Stimulated activated CD8-positive, alpha-beta memory T cell treated with anti-CD3 and anti-CD28 coated beads, Interleukin-2, amount 100 ng/mL, for 1 hour (primary cell): Measurements from ENCODE around the gene ENTPD5.
"Not testable (repeated sequence)": the region's sequence is repeated elsewhere in the genome, so short reads cannot be mapped to it uniquely, and the experiment has no call there.

Experiments
- DNase-seq, 2 donors: peaks; one replicate each; pipeline ENCODE4 v3.0.0-alpha.2; 2020; ENCODE audit warnings: low read depth in 2 of 2

Gene ENTPD5

GRCh38 chr14:74005664-74006063 is 13.4 kb downstream of the ENTPD5 start:
- not testable (repeated sequence) for DNase-seq

DNA sequence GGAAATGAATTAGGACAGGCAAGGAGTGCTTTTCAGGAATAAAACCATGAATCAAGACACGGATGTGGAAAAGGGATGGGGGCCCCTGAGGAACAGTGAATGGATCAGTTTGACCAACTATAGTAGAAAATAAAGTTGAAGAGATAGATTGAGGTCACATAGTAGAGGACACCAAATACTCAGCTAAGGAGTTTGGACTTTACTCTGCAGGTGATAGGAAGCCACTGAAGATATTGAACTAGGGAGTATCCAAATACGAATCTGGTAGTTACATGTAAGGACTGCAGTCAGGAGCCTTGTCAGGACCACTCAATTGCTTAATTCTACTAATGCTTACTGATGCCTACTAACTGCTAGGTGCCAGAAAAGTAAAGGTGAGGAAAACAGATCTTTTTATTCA is 20.4 kb downstream of the ENTPD5 start:
- no peak for DNase-seq

GRCh38 chr14:73997944-73998447 is 21.1 kb downstream of the ENTPD5 start:
- no peak for DNase-seq

DNA sequence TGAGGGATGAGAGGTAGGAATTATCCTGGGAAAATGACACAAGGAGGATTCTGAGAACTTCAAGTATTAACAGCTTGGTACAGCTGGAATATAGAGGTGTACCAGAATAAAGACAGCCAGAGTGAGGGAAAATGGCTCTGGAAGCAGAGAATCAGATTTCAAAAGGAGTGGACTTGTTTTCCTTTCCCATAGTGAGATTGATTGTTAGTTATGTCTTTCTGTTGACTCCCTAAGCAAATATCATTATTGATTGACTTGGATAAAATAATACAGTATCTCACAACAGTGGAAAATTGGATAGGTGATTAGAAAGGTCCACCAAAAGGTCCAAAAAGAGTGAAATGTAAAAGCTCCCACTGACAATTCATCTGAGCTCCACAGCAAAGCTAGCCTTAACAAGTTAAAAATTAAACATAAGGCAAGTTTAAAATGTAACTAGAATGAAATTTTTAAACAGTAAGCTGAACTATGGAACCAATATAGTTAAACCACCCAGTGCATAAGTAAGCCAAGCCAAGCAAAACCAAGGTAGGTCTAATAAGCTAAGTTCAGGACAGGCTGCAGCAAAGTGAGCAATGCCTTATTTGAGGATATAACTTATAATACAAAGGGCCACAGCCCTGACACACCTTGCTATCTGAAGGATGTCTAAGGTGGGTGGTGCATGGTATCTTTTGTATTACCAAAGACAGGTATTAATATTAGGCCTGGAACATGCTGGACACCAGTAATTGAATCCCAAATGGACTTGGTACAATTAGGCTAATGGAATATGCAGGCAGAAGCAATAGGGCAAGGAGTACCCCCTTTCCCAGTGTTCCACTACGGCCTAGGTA is 21.8 kb downstream of the ENTPD5 start:
- no peak for DNase-seq

GRCh38 chr14:73996731-73997107 is 22.4 kb downstream of the ENTPD5 start:
- DNase-seq = no peak

- no peak for DNase-seq
Measured at GRCh38 chr14:73995977-73996378, 23.1 kb downstream of the ENTPD5 start.

DNA sequence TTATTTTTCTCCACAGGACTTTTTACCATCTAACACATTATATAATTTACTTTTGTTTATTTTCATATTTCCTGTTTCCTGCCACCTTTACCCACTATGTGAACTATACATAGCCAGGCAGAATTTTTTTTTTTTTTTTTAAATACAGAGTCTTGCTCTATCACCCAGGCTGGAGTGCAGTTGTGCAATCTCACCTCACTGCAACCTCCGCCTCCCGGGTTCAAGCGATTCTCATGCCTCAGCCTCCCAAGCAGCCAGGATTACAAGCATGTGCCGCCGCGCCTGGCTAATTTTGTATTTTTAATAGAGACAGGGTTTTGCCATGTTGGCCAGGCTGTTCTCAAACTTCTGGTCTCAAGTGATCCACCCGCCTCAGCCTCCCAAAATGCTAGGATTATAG is 24.2 kb downstream of the ENTPD5 start:
- not testable (repeated sequence) for DNase-seq

- DNase-seq = no peak
Measured at GRCh38 chr14:73991092-73991491, 28.0 kb downstream of the ENTPD5 start.

DNA sequence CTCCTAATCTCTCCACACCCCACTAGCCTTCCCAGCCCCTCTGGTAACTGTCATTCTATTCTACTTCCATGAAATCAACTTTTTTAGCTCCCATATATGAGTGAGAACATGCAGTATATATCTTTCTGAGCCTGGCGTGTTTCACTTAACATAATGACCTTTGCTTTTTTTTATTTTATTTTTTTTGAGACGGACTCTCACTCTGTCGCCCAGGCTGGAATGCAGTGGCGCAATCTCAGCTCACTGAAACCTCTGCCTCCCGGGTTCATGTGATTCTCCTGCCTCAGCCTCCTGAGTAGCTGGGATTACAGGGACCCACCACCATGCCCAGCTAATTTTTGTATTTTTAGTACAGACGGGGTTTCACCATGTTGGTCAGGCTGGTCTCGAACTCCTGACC is 30.4 kb downstream of the ENTPD5 start:
- DNase-seq = not testable (repeated sequence)

GRCh38 chr14:73988065-73988464 is 31.0 kb downstream of the ENTPD5 start:
- no peak for DNase-seq

- DNase-seq = no peak
Measured at GRCh38 chr14:73977896-73978295, 41.2 kb downstream of the ENTPD5 start.

DNA sequence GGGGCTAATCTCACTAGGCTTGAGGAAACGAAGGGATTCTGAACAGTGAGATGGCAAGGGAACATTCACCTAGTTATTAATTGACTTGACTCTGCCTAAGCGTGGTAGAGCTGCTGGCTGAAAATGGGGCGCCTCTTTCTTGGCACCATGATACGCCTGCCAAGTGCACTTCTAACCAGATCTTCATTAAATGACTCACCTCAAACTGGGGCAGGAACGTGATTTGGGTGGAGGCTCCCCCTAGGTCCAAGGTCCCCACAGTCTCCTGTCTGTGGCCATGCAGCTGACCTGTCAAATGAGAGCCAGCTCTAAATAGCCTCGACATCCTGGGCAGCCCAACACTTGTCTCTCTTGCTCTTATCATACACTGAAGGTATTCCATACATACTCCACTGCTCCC is 43.0 kb downstream of the ENTPD5 start:
- DNase-seq = no peak

- no peak for DNase-seq
Measured at GRCh38 chr14:73973497-73973896, 45.6 kb downstream of the ENTPD5 start.

GRCh38 chr14:73968885-73969284 is 50.2 kb downstream of the ENTPD5 start:
- DNase-seq = no peak

DNA sequence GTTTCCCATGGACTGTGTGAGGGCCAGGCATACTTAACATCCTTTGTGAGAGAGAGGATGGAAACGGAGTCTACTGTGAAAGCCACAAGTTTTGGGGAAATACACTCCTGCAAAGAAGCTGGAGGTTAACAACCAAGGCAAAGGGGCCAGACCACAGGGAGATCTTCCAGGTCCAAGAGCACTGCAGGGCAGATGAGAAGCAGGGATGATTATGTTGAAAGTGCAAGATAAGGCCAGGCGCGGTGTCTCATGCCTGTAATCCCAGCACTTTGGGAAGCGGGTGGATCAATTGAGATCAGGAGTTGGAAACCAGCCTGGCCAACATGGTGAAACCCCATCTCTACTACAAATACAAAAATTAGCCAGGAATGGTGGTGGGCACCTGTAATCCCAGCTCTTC is 53.9 kb downstream of the ENTPD5 start:
- no peak for DNase-seq

DNA sequence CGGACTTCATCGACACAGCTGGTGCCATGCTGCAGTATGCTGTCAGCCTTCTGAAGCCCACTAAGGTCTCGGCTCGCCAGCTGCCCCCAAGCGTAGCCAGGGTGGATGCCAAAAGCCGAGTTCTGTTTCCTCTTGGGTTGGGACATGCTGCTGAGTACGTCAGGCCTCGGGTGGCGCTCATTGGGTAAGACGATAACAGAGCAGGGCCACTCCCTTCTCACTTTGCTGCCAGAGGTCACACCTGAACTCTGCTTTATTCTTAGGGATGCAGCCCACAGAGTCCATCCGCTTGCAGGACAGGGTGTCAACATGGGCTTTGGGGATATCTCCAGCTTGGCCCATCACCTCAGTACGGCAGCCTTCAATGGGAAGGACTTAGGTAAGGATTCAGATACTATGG is 57.9 kb downstream of the ENTPD5 start:
- no peak for DNase-seq

GRCh38 chr14:73958591-73958990 is 60.5 kb downstream of the ENTPD5 start:
- no peak for DNase-seq

- DNase-seq = no peak
Measured at GRCh38 chr14:73955674-73956073, 63.4 kb downstream of the ENTPD5 start.

DNA sequence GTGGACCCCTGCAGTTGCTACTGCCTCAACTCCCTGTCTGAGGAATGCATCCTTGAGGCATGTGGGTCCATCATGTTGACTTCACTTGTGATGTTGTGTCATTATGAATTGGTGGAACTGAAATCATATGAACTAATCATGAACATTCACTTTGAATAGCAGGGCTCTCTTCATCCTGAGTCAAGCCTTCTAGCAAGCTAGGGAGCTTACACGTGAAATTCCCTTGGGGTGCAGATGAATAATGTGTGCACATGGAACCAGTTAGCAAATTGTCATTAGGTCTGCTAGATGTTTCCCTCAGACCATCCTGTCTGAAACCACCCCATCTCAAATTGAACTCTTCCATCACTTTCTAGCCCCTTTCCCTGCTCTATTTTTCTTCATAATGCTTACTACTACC is 65.4 kb downstream of the ENTPD5 start:
- DNase-seq = no peak

GRCh38 chr14:73949752-73950734 is 69.0 kb downstream of the ENTPD5 start, which contains the start of the genes COQ6 and FAM161B:
COQ6 (plus strand) TSS chr14:73950302; CDS start chr14:73950333, 31 bp downstream.
FAM161B (minus strand) TSS chr14:73950094; CDS start chr14:73950026, 68 bp downstream.
- DNase-seq = peak; percentile 75 to 79

DNA sequence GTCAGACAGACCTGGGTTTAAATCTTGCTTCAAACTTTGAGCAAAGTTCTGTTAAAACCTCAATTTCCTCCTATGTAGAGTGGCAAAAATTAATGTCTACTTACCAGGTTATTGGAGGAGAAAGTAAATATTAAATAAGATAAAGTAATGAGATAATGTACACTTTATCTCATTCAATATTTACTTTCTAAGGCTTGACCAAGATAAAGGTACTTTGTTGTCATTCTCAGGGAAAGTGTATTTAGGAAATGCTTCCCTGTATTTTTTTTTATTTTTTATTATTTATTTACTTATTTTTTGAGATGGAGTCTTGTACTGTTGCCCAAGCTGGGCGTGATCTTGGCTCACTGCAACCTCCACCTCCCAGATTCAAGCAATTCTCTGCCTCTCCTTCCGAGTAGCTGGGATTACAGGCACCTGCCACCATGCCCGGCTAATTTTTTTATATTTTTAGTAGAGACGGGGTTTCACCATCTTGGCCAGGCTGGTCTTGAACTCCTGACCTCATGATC is 73.9 kb downstream of the ENTPD5 start:
- DNase-seq = no peak
